ENCODE data around the gene LRRC66.

GRCh38 chr4:52019936-52020657 is at the start of gene LRRC66:
- TF ChIP-seq NR2C2 (CRISPR knock-in tag; IDR thresholded peaks at IDR 0.05; ENCODE audit: borderline replicate concordance): no peak
- TF ChIP-seq FOXA1 (IDR thresholded peaks at IDR 0.05): no peak
- no peak for TF ChIP-seq FOXA1 (CRISPR knock-in tag; IDR thresholded peaks at IDR 0.05)
- TF ChIP-seq MLX (CRISPR knock-in tag; IDR thresholded peaks at IDR 0.05): no peak

Data from HepG2 (cell line).